HG03280 (cell line): Measurements from ENCODE around the gene PRSS21.

ENCODE experiments used
- ATAC-seq: cut with Tn5 transposase; IDR thresholded peaks from one replicate; pipeline ENCODE4 v1.9.1; 2021; ENCODE audit warnings: mild to moderate bottlenecking, moderate library complexity; ENCODE audit not compliant: unreplicated experiment

PRSS21 gene

DNA sequence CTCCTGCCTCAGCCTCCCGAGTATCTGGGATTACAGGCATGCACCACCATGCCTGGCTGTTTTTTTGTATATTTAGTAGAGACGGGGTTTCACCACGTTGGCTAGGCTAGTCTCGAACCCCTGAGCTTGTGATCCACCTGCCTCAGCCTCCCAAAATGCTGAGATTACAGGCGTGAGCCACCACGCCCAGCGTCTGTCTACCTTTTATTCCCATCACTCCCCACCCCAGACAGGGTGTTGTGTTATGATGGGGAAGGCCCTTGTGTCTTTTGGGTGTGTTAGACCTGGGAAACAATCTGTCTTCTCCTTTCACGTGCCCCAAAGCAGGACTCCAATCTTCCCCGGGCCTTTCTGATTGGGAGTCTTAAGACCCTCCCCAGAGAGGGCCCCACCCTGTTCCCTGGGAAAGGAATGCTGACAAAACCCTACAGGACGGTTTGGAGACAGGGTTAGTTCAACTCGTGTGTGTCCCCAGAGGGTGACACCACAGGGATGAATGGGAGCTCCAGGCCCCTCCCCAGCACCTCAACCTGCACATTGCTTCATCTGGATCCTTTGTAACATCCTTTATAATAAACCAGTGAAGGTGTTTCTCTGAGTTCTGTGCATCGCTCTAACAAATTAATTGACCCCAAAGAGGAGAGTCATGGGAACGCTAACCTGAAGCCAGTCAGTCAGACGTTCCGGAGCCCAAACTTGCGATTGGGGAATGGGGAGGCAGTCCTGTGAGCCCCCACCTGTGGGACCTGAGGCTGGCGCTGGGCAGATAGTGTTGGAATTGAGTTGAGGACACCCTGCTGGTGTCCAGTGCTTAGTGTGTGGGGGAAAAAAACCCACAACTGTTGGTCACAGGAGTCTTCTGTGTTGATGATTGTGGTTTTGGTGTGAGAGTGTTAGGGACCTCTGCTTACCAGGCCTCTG lies 36.8 kb upstream of the PRSS21 start:
- no peak for ATAC-seq

DNA sequence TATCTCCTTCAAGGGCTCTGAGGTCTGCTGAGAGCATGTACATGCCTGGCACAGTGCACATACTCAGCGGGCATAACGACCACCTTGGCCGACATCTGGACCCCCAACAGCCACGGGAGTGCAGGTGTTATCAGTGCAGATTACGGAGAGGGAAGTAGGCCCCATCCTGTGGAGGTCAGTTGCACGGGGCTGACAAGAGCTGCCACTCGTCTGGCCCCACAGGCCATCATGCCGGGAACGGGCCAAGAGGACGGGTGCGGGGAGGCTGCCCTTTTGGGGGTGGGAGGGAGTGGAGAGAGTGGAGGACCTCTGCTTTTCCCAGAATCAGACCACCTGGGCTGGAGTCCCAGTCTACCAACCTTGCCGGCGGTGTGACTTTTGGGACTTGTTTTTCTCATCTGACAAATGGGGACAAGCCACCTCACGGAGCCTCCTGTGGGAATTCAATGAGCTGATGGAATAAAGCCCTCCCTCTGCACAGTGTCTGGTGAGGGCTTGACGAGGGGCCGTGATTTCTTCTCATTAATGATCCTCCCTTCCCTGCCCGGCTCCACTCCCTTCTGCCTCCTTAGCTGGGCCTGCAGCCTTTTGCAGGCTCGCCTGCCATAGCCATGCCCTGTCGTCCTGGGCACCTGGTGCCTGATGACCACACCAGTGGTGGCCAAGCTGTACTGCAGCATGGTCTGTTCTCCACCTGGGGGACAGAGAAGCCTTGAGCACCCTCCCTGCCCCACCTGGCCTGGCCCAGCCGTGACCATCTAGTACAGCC lies 34.3 kb upstream of the PRSS21 start:
- no peak for ATAC-seq

DNA sequence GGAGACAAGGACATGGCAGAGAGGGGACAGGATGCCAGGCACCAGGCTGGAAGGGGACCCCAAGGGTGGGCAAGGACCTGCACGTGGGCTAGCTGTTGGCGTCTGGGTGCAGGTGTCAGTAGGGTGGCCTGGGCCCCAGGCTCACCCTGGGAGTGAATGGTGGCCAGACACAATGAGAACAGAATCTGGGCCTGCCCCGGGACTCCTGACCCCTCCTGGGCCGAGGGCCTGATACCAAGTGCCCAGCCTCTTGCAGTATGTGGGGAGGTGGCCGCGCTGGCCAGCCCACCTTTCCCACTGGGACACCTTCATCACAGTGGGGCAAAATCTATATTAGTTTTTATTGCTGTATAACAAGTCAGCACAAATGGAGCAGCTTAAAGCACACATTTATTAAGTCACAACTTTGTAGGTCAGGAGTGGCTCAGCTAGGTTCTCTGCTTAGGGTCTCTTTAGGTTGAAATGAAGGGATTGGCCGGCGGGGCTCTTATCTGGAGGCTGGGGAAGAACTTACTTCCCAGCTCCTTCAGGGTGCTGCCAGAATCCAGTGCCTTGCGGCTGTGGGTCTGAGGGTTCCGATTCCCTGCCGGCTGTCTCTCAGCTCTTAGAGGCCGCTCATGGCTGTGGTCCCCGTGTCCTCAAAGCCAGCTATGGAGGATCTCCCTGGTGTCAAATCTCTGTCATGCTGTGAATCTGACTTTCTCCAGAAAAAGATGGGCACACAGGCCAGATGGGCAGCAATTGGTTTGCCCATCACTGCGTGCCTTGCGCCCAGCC lies 33.3 kb upstream of the PRSS21 start:
- no peak for ATAC-seq

DNA sequence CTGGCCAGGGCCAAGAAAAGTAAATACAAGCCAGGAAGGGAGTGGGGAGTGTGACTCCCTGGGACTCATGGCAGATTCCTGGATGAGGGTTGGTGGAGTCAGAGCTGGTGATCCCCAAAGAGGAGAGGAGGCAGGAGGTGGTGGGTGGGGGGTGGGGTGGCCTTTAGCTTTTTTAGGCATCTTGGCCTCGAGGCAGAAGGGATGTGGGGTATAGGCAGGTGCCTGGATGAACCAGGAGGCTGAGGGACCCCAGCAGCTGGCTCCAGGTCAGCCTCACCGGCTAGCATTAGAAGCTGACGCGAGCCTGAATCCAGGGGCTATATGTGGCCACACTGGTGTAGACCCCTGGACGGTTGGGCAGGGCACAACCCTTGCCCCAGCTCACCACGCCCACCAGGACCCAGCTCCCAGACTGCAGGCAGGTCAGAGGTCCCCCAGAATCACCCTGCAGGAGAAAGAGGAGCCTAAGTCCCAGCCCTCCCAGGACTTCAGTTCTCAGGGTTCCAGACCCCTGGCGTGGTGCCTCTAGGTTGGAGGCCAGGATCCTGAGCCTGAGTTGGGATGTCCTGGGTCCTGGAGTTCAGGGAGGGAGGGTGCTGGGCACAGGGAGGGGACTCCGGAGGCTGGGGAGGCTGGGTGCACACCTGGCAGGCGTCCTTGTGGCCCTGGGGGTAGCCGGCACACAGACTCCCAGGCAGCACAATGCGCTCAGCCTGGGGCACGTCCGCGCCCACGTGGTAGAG lies 32.5 kb upstream of the PRSS21 start:
- ATAC-seq, result no peak

DNA sequence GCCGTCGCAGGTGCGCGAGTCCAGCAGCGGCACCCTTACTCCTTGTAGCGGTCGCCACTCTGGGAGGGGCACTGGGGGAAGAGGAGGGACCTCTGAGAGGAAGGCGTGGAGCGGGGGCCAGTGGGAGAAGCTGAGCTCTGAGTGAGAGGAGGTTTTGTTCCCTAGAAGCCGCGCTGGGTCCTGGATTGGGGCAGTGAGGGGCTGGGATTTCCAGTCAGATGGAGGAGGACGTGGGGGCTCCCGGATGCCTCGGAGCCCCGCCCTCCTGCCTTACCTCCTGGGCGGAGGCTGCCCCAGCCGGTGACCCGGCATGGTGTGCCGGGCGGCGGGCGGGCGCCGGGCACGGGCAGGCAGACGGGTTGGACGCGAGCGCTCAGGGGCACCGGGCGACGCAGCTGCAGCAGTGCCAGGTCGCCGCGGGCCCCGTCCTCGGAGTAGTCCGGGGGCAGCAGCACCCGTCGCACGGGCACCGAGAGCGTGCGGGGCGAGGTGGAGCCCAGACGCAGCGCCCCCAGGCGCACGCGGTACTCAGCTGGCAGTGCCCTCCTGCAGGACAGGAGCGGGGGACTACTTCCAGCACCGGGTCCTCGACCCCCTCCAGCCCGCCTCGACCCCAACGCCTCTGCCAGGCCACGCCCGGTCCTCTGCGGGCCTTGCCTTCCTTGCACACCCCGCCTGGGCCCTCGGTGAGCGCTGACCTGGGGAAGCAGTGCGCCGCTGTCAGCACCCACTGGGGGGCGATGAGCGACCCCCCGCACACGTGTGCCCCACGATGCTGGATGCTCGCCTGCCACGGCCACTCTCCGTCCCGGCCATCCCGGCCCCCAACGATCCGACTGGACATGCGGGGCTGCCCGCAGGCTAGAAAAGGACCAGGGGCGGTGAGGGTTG lies 31.7 kb upstream of the PRSS21 start:
- ATAC-seq, result no peak

DNA sequence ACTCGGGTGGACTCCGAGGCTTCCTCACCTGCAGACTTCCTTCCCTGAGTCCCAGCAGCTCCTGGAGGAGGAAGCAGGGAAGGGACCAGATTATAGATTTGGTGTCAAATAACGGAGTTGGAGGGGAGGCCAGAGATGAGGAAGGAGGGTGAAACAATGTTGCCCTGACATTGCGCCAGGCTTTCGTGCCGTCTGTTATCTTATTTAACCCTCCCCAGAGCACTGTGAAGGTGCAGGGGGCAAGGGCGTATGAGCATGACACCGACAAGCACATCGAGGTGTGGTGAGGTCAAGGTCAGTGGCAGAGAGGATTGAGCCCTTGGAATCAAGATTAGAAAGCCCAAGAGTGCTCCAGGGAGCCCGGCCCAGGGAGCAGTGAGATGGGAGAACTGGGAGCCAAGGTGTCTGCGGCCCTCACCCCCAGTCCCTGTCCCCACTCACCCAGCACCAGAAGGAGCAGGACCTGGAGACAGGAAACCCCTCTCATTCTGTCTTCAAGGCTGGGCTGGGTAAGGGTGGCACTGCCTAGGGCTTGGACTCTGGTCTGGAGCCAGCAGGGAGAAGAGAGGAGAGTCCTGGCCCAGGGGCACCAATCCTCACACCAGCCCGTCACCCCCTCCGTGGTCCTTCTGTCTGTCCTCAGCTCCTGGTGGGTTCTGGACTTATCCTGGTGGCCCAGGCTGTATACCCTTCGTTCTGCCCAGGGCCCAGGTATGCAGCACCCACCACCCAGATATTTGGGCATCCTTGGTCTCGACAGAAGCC lies 30.8 kb upstream of the PRSS21 start:
- no peak for ATAC-seq

DNA sequence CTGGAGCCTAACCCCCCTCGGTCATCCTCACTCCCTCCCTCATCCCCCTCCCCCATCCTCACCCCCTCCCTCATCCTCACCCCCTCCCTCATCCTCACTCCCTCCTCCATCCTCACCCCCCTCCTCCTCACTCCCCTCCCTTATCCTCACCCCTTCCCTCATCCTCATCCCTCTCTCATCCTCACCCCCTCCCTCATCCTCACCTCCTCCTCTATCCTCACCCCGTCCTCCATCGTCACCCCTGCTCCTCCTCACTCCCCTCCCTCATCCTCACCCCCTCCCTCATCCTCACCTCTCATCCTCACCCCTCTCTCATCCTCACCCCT lies 30.2 kb upstream of the PRSS21 start:
- ATAC-seq, result no peak

DNA sequence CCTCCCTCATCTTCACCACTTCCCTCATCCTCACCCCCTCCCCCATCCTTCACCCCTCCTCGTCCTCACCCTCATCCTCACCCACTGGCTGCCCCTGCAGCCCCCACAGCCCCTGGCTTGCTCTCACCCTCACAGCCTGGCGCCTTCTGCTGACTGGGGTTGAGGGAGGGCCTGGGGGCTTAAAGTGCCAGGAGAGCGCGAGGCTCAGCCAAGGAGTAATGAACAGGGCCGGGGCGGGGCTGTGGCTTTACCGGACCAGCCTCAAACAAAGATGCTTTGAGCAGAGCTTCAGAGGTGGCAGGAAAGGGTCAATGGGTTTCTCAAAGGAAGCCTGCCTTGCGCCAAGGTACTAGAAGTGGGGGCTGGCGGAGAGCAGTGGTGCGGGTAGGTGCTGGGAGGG lies 29.6 kb upstream of the PRSS21 start, which contains the start of gene PRSS33:
Gene PRSS33 (minus strand): TSS at position 155 of the 400 bp plus-strand sequence. CDS start 1,013 bp downstream, outside the sequence.
- no peak for ATAC-seq

DNA sequence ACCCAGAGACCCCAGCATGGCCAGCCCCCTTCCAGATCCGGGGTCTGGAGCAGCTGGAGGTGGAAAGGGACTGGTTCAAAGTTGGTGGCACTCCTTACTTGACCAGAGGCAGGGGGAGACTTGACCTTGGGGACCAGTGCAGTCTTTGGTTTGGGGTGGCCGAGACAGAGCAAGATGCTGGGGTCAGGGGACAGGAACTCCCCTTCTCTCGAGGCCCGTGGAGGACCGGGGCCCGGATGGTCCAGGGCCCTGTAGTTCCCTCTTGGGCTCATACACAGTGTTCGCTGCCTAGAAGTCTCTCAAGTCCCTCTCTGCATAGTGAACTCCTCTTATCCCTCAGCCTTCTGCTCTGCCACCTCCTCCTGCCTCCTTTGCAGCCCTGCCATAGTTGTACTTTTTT lies 29.1 kb upstream of the PRSS21 start:
- no peak for ATAC-seq

DNA sequence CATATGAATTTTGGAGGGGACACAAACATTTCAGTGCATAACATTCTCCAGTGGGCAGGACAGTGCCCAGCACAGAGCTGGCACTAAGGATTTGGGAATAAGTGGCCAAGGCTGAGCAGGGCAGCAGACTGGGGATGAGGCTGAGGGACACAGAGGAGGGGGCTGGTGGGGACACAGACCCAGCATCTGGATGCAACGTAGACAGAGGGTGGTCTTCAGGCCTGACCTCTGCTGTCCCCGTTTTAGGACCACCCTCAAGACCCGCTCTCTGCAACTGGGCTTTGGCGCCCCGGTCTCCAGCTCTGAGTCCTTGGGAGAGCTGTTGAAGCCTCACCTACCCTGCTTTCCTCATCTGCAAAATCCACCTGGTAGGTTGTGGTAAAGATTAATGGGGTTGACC lies 26.4 kb upstream of the PRSS21 start:
- ATAC-seq, result no peak

DNA sequence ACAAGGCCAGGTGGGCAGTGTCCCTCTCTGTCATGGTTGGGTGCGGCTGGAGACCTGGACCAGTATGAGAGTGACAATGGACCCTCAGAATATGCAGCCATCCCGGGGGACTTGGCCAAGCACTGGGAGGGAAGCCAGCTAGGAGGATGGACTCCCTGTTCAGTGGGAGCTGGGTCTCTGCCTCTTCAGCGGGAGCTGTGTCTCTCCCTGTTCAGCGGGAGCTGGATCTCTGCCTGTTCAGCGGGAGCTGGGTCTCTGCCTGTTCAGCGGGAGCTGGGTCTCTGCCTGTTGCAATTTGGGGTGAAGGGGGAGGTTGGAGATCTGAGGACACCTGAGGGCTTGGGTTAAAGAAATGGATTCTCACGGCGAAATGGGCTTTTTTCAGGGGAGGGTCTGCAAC lies 25.9 kb upstream of the PRSS21 start:
- no peak for ATAC-seq

DNA sequence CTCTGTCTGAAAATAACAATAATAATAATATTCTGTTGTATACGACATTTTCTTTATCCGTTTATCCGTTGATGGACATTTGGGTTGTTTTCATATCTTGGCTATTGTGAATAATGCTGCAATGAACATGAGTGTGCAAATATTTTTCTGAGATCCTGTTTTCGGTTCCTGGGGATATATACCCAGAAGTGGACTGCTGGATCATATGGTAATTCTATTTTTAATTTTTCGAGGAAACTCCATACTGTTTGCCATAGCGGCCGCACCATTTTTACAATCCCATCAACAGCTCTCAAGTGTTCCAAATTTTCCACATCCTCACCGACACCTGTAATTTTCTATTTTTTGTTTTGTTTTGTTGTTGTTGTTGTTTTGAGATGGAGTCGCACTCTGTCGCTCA lies 24.1 kb upstream of the PRSS21 start:
- no peak for ATAC-seq

DNA sequence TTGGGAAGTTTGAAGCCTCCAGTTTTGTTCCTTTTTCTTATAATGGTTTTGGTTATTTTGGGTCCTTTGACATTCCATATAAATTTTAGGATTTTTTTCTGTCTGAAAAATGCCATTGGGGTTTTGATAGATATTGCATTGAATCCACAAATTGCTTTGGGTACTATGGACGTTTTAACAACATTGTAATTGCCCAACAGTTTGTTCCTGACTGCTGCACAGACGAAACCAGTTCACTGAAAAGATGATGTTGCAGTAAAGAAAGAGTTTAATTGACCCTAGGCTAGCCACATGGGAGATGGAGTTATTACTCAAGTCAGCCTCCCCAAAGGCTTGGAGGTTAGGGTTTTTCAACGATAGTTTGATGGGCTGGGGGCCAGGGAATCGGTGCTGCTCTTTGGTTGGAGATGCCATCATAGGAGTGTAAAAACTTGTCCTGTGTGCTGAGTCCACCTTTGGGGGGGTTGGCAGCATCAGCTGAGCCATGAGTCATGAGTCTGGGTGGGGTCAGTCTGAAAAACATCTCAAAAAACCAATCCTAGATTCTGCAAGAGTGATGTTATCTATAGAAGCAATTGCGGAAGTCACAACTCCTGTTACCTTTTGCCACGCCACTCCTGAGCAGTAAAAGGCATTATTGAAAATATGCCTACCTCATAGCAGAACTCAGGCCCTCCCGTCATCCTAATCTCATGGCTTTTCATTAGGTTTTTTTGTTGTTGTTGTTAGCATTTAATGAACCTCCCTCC lies 21.5 kb upstream of the PRSS21 start:
- ATAC-seq, result no peak

DNA sequence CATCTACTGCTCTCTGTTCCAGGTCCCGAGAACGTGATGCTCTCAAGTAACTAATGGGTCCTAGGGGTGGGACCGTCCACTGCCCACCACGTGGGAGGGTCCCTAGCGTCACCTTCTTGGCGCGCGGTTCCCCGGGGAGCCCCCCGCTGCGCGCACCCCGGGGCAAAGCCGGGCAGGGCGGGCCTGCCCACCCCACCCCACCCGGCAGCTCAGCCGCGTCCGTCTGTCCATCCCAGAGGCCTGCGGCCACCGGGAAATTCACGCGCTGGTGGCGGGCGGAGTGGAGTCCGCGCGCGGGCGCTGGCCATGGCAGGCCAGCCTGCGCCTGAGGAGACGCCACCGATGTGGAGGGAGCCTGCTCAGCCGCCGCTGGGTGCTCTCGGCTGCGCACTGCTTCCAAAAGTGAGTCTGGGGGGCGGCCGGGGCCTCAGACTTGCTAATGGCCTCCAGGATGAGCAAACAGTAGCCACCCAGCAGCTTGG lies 18.3 kb upstream of the PRSS21 start:
- ATAC-seq, result no peak

DNA sequence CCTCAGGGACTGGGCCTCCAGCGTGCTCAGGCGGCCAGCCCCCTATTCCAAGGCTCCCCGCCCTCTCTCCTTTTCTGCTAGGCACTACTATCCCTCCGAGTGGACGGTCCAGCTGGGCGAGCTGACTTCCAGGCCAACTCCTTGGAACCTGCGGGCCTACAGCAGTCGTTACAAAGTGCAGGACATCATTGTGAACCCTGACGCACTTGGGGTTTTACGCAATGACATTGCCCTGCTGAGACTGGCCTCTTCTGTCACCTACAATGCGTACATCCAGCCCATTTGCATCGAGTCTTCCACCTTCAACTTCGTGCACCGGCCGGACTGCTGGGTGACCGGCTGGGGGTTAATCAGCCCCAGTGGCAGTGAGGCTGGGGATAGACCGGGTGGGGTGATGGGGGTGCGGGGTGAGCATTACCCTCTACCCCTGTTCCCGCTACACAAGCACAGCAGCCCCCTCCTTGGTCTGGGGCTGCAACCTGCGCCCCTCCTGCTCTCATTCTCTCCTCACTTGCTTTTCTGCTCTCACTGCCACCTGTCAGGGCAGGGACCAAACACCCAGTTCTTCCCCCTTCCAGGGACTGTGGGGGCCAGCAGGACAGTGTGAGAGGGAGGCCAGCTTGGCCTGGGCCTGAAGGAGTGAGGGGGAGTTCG lies 17.7 kb upstream of the PRSS21 start:
- no peak for ATAC-seq

DNA sequence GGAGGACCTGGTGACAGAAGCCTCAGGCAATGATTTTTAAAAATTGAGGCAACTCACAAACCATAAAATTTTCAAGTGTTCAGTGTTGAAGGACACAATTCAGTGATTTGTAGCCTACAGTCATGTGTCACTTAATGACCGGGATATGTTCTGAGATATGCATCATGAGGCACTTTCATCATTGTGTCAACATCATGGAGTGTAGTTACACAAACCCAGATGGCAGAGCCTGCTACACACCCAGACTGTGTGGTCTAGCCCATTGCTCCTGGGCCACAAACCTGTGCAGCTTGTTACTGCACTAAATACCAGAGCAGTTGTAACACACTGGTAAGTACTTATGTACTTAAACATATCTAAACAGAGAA lies 17.2 kb upstream of the PRSS21 start:
- ATAC-seq, result no peak

DNA sequence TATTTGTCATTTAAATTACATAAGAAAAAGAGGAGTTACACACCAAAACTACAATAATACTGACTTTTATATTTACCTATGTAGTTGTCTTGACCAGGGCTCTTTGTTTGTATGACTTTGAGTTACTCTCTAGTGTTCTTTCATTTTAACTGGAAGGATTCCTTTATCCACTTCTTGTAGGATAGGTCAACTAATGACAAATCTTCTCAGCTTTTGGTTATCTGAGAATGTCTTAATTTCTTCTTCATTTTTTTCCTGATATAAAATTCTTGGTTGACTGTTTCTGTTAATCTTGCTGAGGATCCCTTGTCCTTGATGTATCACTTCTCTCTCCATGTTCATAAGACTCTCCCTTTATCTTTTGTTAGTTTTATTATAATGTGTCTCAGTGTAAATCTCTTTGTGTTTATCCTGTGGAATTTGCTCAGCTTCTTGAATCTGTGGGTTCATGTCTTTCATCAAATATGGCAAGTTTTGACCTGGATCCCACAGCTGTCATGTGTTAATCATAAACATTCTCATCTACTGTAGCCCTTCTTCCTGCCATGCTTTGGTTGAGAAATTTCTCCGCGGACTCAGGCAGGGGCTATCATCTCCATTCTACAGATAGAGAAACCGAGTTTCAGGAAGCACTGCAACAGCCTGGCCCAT lies 13.4 kb upstream of the PRSS21 start:
- ATAC-seq, result no peak
